DMS53 treated with DMSO at 0.1 percent for 48 hours (cell line): ENCODE data around the gene MYO9B.
"Not testable (repeated sequence)": the region's sequence is repeated elsewhere in the genome, so short reads cannot be mapped to it uniquely, and the experiment has no call there.

Experiments used
- DNase-seq: peaks from one replicate; lab custom pipeline; 2025; ENCODE audit not compliant: unreplicated experiment; lab: John Stamatoyannopoulos, UW

MYO9B gene

GRCh38 chr19:17138052-17138846 lies 62.7 kb downstream of the MYO9B start:
- not testable (repeated sequence) for DNase-seq

DNA sequence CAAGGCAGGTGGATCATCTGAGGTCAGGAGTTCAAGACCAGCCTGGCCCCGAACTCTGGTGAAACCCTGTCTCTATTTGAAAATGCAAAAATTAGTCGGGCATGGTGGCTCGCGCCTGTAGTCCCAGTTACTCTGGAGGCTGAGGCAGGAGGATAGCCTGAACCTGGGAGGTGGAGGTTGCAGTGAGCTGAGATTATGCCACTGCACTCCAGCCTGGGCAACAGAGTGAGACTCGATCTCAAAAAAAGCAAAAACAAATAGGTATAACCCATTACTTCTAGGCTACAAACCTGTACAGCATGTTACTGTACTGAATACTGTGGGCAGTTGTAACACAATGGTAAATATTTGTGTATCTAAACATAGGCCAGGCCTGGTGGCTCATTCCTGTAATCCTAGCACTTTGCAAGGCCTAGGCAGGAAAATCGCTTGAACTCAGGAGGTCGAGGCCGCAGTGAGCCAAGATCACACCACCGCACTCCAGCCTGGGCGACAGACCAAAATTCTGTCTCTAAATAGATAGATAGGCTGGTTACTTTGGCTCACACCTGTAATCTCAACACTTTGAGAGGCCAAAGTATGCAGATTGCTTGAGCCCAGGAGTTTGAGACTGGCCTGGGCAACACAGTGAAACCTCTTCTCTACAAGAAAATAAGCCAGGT lies 63.5 kb downstream of the MYO9B start:
- DNase-seq: no peak

GRCh38 chr19:17144771-17145170 lies 69.2 kb downstream of the MYO9B start:
- DNase-seq: not testable (repeated sequence)

DNA sequence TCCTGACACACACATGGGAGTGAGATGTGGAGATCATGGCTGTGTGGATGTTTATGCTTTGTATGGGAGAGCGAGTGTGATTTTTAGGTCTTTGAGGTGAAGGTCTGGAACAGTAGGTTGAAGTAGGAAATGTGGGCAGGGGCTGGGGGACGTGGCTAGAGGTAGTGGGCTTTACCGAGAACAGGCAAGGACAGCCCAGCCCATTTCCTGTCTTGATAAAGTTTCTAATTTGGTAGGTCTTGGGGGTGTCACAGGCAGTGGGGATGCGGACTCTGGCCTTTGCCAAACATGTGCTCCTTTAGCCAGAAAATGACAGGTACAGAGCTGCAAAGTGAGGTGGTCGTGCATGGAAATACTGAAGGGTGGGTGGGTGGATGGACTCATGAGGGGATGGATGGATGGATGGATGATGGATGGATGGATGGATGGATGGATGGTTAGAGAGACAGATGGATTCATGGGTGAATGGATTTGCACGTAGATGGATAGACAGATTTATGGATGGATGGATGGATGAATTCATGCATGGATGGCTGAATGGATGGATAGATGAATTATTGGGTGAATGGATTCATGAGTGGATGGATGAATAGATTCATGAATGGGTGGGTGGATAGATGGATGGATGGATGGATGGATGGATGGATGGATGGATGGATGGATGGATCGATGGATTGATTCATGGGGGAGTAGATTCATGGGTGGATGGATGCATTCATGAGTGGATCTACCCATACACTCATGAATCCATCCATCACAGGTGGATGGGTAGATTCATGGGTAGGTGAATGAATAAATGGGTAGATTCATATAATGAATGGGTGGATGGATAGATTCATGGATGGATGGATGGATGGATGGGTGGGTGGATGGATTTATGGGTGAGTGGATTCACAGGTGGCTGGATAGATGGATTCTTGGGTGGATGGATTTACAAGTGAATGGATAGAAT lies 70.2 kb downstream of the MYO9B start:
- DNase-seq: no peak

DNA sequence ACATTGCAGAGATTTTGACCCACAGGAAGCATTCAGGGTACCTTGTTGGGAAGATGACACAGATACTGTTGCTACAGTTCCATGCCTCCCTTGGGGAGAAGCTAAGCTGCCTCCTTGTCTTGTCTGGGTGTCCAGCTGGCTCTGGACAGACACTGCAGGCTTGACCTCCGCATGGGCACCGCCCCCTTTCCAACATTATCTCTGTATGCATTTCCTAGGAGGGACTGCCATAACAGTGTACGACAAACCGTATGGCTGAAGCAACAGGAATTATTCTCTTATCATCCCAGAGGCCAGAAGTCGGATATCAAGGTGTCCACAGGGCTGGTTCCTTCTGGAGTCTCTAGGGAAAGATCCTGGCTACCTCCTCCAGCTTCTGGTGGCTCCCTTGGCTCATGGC lies 72.6 kb downstream of the MYO9B start:
- no peak for DNase-seq

GRCh38 chr19:17149393-17150135 lies 74.0 kb downstream of the MYO9B start:
- no peak for DNase-seq

- DNase-seq: no peak
Measured at GRCh38 chr19:17153996-17154395, 78.4 kb downstream of the MYO9B start.

- no peak for DNase-seq
Measured at GRCh38 chr19:17155251-17155650, 79.7 kb downstream of the MYO9B start.

GRCh38 chr19:17156296-17156946 lies 80.8 kb downstream of the MYO9B start:
- no peak for DNase-seq

DNA sequence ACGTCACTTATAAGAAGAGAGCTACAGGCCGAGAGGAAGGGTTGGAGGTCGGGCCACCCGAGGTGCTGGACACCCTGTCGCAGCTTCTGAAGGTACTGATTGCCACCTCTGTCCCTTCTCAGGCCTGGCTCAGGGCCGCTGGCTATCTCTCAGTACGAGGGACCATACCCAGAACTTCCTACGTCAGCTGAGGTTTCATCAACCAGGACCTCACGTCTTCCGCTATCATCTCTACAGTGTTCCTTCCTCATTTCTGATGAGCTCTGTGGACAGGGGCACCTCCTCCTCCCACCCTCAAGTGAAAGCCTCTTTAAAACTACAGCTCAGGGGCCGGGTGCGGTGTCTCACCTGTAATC lies 81.3 kb downstream of the MYO9B start:
- DNase-seq: no peak

- no peak for DNase-seq
Measured at GRCh38 chr19:17158584-17158983, 83.0 kb downstream of the MYO9B start.

DNA sequence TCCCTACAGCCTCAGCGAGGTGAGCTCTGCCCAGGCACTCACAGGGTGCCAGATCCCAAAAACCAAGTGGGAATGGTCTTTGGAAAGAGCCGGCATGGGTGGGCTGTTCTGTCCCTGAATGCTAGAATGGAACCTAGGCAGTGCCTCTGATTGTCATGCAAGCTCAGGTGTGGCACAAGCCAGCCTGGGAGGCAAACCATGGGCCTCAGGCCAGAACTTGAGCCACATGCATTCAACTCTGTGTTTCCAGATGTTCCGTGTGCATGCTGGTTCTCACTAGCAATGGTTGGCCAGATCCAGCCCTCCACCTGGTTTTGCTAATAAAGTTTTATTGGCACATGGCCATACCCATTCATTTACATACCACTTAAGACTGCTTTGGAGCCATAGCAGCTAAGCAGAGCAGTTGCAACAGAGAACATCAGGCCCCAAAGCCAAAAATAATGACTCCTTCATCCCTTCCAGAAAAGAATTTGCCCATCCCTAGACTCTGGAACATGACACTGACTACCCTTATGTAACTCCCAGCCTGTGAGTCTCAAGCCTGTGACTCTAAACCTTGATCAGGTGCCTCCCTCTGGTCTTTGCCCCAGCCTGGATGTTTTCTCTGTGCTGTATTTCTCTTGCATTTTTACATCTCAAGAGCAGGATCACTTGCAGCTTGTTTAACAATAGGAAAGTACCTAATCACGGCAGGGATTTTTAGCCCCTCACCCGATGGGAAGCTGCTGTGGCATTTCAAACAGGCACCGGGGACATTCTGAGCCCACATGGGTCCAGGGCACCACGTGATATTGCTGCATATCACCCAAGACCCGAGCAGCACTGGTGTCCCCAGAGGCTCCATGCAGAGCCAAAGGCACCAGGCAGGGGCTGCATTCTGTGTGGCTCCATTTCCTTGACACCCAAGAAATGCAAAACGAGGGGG lies 84.2 kb downstream of the MYO9B start:
- DNase-seq: no peak

GRCh38 chr19:17160908-17161307 lies 85.3 kb downstream of the MYO9B start:
- DNase-seq: no peak

DNA sequence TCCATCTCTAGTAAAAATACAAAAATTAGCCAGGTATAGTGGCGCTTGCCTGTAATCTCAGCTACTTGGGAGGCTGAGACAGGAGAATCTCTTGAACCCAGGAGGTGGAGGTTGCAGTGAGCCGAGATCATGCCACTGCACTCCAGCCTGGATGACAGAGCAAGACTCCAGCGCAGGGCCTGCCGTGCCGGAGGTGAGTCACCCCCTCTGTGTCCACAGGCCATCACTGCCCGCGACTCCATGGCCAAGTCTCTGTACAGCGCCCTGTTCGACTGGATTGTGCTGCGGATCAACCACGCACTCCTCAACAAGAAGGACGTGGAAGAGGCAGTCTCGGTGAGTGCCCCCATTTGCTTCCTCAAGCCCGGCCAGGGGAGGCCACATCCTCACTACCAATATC lies 86.6 kb downstream of the MYO9B start:
- not testable (repeated sequence) for DNase-seq

- no peak for DNase-seq
Measured at GRCh38 chr19:17162580-17162979, 87.0 kb downstream of the MYO9B start.

DNA sequence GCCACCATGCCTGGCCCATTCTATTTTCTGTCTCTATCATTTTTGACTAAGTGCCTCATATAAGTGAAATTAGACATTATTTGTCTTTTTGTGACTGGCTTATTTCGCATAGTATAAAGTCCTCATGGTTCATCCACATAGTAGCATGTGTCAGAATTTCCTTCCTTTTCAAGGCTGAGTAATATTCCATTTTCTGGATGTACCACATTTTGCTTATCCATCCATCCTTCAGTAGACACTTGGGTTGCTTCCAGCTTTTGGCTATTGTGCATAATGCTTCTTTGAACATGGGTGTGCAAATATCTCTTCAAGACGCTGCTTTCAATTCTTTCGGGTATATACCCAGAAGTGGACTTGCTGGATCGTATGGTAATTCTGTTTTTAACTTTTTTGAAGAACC lies 88.1 kb downstream of the MYO9B start:
- DNase-seq: no peak

GRCh38 chr19:17164639-17165038 lies 89.1 kb downstream of the MYO9B start:
- DNase-seq: no peak

DNA sequence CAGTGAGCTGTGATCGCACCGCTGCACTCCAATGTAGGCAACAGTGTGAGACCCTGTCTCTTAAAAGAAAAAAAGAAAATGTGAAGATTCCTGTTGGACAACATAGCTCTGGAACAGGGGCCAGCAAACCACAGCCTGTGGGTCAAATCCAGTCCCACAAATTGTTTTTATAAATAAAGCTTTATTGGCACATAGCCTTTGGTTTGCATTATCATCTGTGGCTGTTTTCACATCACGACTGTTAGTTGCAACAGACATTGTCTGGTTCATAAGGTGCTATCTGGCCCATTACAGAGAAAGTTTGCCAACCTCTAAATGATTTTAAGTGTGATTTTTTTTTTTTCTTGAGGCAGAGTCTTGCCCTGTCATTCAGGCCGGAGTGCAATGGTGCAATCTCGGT lies 90.1 kb downstream of the MYO9B start:
- no peak for DNase-seq

GRCh38 chr19:17170538-17171297 lies 95.1 kb downstream of the MYO9B start:
- no peak for DNase-seq
